ENCODE data around the gene PLEKHA7. TPM values are rescaled to one million over a fixed set of nuclear protein-coding genes. Genes with fewer than 3 reads are reported as not detected.
"Not testable (repeated sequence)": the region's sequence is repeated elsewhere in the genome, so short reads cannot be mapped to it uniquely, and the experiment has no call there.

The PLEKHA7 gene
- total RNA-seq, 2 donors from 2014 or later, result 17.5 to 21.9 TPM

- Mint-ChIP-seq H3K9me3 (peaks cover 4% of the 10 kb centered on the region), H3K27ac (no peak overlapping the region), H3K4me1 (peaks cover 35% of the 10 kb centered on the region), H3K4me3 (no peak overlapping the region), H3K27me3 (ENCODE audit: insufficient read depth) (peaks cover 26% of the 10 kb centered on the region), H3K36me3 (ENCODE audit: low read depth) (peaks cover 7% of the 10 kb centered on the region)
- no peak for TF ChIP-seq CTCF (conservative IDR thresholded peaks at IDR 0.05)
- H3K9ac ChIP-seq (ENCODE audit: extremely low read depth, low read length, poor library complexity, severe bottlenecking), result no peak overlapping the region
- 85 to 92% methylated on average over 4 to 5 of the region's 5 CpGs for WGBS, 2 experiments (ENCODE audit: insufficient coverage in 1 of 2, insufficient read length in 1 of 2)
- peaks cover 15% of the 10 kb centered on the region for H3K4me1 ChIP-seq (ENCODE audit: control insufficient read depth, insufficient read depth, low read length)
- H3K27ac ChIP-seq (ENCODE audit: low read depth, low read length), result no peak overlapping the region
- H3K27me3 ChIP-seq (ENCODE audit: control insufficient read depth, insufficient read depth, low read length, poor library complexity, severe bottlenecking), result peaks cover 30% of the 10 kb centered on the region
- no peak overlapping the region for H3K4me3 ChIP-seq (ENCODE audit: low read length)
- H3K36me3 ChIP-seq (ENCODE audit: control insufficient read depth, insufficient read depth, low read length), result no peaks in the 10 kb centered on the region
- no peaks in the 10 kb centered on the region for H3K9me3 ChIP-seq (ENCODE audit: control insufficient read depth, low read length)
- no peak for DNase-seq
These were observed 93.7 kb downstream of the PLEKHA7 start for GRCh38 chr11:16920559-16920958.

GRCh38 chr11:16918543-16919182, 95.6 kb downstream of the PLEKHA7 start:
- H3K27ac Mint-ChIP-seq; H3K27ac ChIP-seq (ENCODE audit: low read depth, low read length); DNase-seq; H3K4me1 ChIP-seq (ENCODE audit: control insufficient read depth, insufficient read depth, low read length); H3K4me3 Mint-ChIP-seq; H3K9ac ChIP-seq (ENCODE audit: extremely low read depth, low read length, poor library complexity, severe bottlenecking); H3K36me3 Mint-ChIP-seq (ENCODE audit: low read depth); H3K9me3 Mint-ChIP-seq; H3K9me3 ChIP-seq (ENCODE audit: control insufficient read depth, low read length); H3K36me3 ChIP-seq (ENCODE audit: control insufficient read depth, insufficient read depth, low read length); H3K4me3 ChIP-seq (ENCODE audit: low read length): not testable (repeated sequence)
- Mint-ChIP-seq H3K4me1 (peaks cover 25% of the 10 kb centered on the region), H3K27me3 (ENCODE audit: insufficient read depth) (peaks cover 14% of the 10 kb centered on the region)
- peaks cover 20% of the 10 kb centered on the region for H3K27me3 ChIP-seq (ENCODE audit: control insufficient read depth, insufficient read depth, low read length, poor library complexity, severe bottlenecking)
- WGBS, 2 experiments (ENCODE audit: insufficient coverage in 1 of 2, insufficient read length in 1 of 2), result 89 to 94% methylated on average over 5 to 6 of the region's 6 CpGs

- Mint-ChIP-seq H3K27me3 (ENCODE audit: insufficient read depth) (peaks cover 7% of the 10 kb centered on the region), H3K9me3 (peaks cover 4% of the 10 kb centered on the region), H3K36me3 (ENCODE audit: low read depth) (peaks cover 7% of the 10 kb centered on the region), H3K27ac (no peak overlapping the region), H3K4me3 (no peak overlapping the region), H3K4me1 (peaks cover 25% of the 10 kb centered on the region)
- DNase-seq, result no peak
- H3K9me3 ChIP-seq (ENCODE audit: control insufficient read depth, low read length), result no peaks in the 10 kb centered on the region
- no peak overlapping the region for H3K4me3 ChIP-seq (ENCODE audit: low read length)
- H3K4me1 ChIP-seq (ENCODE audit: control insufficient read depth, insufficient read depth, low read length), result no peaks in the 10 kb centered on the region
- no peak overlapping the region for H3K27ac ChIP-seq (ENCODE audit: low read depth, low read length)
- H3K27me3 ChIP-seq (ENCODE audit: control insufficient read depth, insufficient read depth, low read length, poor library complexity, severe bottlenecking), result peaks cover 13% of the 10 kb centered on the region
- no peak for TF ChIP-seq CTCF (conservative IDR thresholded peaks at IDR 0.05)
- 88 to 95% methylated on average over 4 of the region's 4 CpGs for WGBS, 2 experiments (ENCODE audit: insufficient coverage in 1 of 2, insufficient read length in 1 of 2)
- no peak overlapping the region for H3K9ac ChIP-seq (ENCODE audit: extremely low read depth, low read length, poor library complexity, severe bottlenecking)
- H3K36me3 ChIP-seq (ENCODE audit: control insufficient read depth, insufficient read depth, low read length), result no peaks in the 10 kb centered on the region
These were observed 96.3 kb downstream of the PLEKHA7 start for GRCh38 chr11:16917941-16918340.

- no peaks in the 10 kb centered on the region for H3K36me3 ChIP-seq (ENCODE audit: control insufficient read depth, insufficient read depth, low read length)
- peak; percentile 57 for DNase-seq
- Mint-ChIP-seq H3K4me3 (no peak overlapping the region), H3K27me3 (ENCODE audit: insufficient read depth) (no peaks in the 10 kb centered on the region), H3K9me3 (peaks cover 4% of the 10 kb centered on the region), H3K36me3 (ENCODE audit: low read depth) (peaks cover 7% of the 10 kb centered on the region), H3K4me1 (peaks cover 16% of the 10 kb centered on the region), H3K27ac (no peak overlapping the region)
- no peak overlapping the region for H3K27ac ChIP-seq (ENCODE audit: low read depth, low read length)
- H3K4me3 ChIP-seq (ENCODE audit: low read length), result no peak overlapping the region
- WGBS, 2 experiments (ENCODE audit: insufficient coverage in 1 of 2, insufficient read length in 1 of 2), result 63 to 82% methylated on average over 2 to 3 of the region's 3 CpGs
- TF ChIP-seq CTCF (conservative IDR thresholded peaks at IDR 0.05), result no peak
- no peaks in the 10 kb centered on the region for H3K27me3 ChIP-seq (ENCODE audit: control insufficient read depth, insufficient read depth, low read length, poor library complexity, severe bottlenecking)
- no peaks in the 10 kb centered on the region for H3K9me3 ChIP-seq (ENCODE audit: control insufficient read depth, low read length)
- H3K4me1 ChIP-seq (ENCODE audit: control insufficient read depth, insufficient read depth, low read length), result no peaks in the 10 kb centered on the region
- H3K9ac ChIP-seq (ENCODE audit: extremely low read depth, low read length, poor library complexity, severe bottlenecking), result no peak overlapping the region
These were observed 101.5 kb downstream of the PLEKHA7 start for GRCh38 chr11:16912692-16913111.
